SK-N-SH (cell line): Measurements from ENCODE around the gene DGUOK.
A peak's percentile ranks its signal among the peaks of the same experiment; 100 is the strongest.

Experiments used
- CTCF ChIP-seq: fragments of 200-600 bp; sonication (generic); IDR thresholded peaks from 2 replicates; pipeline ENCODE4 v1.6.1; 2017; ENCODE audit warnings: antibody characterized with exemption, mild to moderate bottlenecking, moderate library complexity
- ZBTB33 ChIP-seq: IDR thresholded peaks from 2 replicates; pipeline ENCODE4 v1.4.0; 2012; ENCODE audit warnings: low read depth, borderline replicate concordance

GRCh38 chr2:73939419-73939818 is 12.7 kb downstream of the DGUOK start:
- TF ChIP-seq CTCF (peak; percentile 14; the same call in 1 of the 2 replicates), ZBTB33 (no peak)
